Measurements from ENCODE around the gene CSH2.
"Not testable (repeated sequence)": the region's sequence is repeated elsewhere in the genome, so short reads cannot be mapped to it uniquely, and the experiment has no call there.

DNA sequence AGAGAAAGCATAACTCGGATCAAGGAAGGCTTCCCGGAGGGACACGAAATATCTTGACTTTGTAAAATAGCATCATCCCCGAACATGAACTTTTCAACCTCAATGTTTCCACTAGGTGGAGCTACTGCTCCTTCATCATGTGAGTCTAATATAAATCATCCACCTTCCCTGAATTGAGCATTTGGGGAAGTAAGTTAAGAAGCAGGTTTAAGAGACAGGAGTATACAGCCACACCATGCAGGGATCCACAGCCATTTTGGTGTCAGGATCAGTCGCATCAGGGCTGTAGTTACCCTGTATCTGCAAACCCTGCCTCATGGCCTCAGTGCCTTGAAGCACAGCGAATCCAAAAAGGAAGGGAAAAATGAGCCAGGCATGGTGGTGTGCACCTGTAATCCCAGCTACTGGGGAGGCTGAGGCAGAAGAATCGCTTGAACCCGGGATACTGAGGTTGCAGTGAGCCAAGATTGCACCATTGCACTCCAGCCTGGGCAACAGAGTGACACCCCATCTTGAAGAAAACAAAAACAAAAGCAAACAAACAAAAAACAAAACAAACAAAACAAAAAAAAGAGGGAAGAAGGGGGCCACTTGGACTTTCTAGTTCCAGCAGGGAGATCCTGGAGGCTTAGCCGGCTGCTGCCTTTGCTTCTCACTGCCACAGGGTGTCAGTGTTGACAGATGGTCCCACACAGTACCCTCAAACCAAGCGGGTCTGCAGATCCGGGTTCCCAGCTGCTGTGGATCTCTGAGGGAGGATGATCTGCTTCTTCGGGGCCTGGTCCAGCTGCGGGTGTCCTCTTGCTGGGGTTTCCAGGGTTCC, 15.8 kb upstream of the CSH2 start:
- TF ChIP-seq CTCF (IDR thresholded peaks at IDR 0.05): peak in 4 of 6 experiments; percentile 18 to 39 (median 28)
- TF ChIP-seq POLR2A (IDR thresholded peaks at IDR 0.05): not testable (repeated sequence)

Measured in thyroid gland (tissue), 4 donors.